HepG2 (cell line): ENCODE data around the gene MYO18A. TPM values are rescaled to one million over a fixed set of nuclear protein-coding genes. Genes with fewer than 3 reads are reported as not detected.
A peak's percentile ranks its signal among the peaks of the same experiment; 100 is the strongest.

Source experiments
- ELF3 ChIP-seq: IDR thresholded peaks from 2 replicates; pipeline ENCODE4 v1.6.1; 2016; ENCODE audit warnings: missing genetic modification reagents, missing compliant biosample characterization
- KLF16 ChIP-seq, 2 experiments: sonication (generic) in 1 of 2; formaldehyde crosslinking in 1 of 2; IDR thresholded peaks; 2 replicates each; pipeline versions ENCODE4 v1.6.1 to v1.8.0; 2016 to 2023; ENCODE audit warnings: missing genetic modification reagents in 2 of 2, missing compliant biosample characterization in 1 of 2
- MAZ ChIP-seq, 2 experiments: sonication (generic) in 1 of 2; formaldehyde crosslinking in 1 of 2; IDR thresholded peaks; 2 replicates each; pipeline versions ENCODE4 v1.5.0 to v1.6.1; 2012 to 2020; ENCODE audit warnings: low read depth in 2 of 2, mild to moderate bottlenecking in 2 of 2, borderline replicate concordance in 1 of 2, improper control_type of control experiment in 1 of 2, low read length in 1 of 2, missing genetic modification reagents in 1 of 2, moderate library complexity in 1 of 2
- STAT5B ChIP-seq: sonication (generic); formaldehyde crosslinking; IDR thresholded peaks from 2 replicates; pipeline ENCODE4 v1.4.0; 2020; ENCODE audit warnings: missing genetic modification reagents
- THAP11 ChIP-seq: IDR thresholded peaks from 2 replicates; pipeline ENCODE4 v1.6.1; 2016; ENCODE audit warnings: missing biosample characterization, missing genetic modification reagents
- ZBTB26 ChIP-seq: IDR thresholded peaks from 2 replicates; pipeline ENCODE4 v1.6.1; 2016; ENCODE audit warnings: missing compliant biosample characterization, missing genetic modification reagents, borderline replicate concordance
- ZBTB42 ChIP-seq: sonication (generic); formaldehyde crosslinking; IDR thresholded peaks from 2 replicates; pipeline ENCODE4 v1.5.0; 2020; ENCODE audit warnings: mild to moderate bottlenecking, missing genetic modification reagents
- ZNF546 ChIP-seq: sonication (generic); formaldehyde crosslinking; conservative IDR thresholded peaks from 2 replicates; pipeline ENCODE4 v1.8.1; 2023; ENCODE audit warnings: mild to moderate bottlenecking, missing genetic modification reagents
- ZNF562 ChIP-seq: sonication (generic); formaldehyde crosslinking; IDR thresholded peaks from 2 replicates; pipeline ENCODE4 v1.8.0; 2022; ENCODE audit warnings: missing genetic modification reagents, borderline replicate concordance
- ZNF629 ChIP-seq: sonication (generic); formaldehyde crosslinking; conservative IDR thresholded peaks from 2 replicates; pipeline ENCODE4 v1.5.0; 2020; ENCODE audit warnings: missing genetic modification reagents
- ZNF749 ChIP-seq: sonication (generic); formaldehyde crosslinking; IDR thresholded peaks from 2 replicates; pipeline ENCODE4 v1.8.0; 2022; ENCODE audit warnings: mild to moderate bottlenecking, missing genetic modification reagents, moderate library complexity, borderline replicate concordance
- polyA plus RNA-seq, 8 experiments: library from polyadenylated mRNA; depleted of rRNA in 3 of 8; stranded (reverse) in 7 of 8; unstranded in 1 of 8; fragments of >200 nt; fragmentation: Illumina TruSeq in 4 of 8; extraction: Trizol in 4 of 8; gene quantifications; 2 replicates each; pipeline versions ENCODE4 v1.2.1 to v1.2.3, GENCODE V29; 2011 to 2016; ENCODE audit warnings: low read depth in 4 of 8, missing spikeins in 1 of 8, mixed read lengths in 1 of 8; ENCODE audit not compliant: insufficient read depth in 1 of 8
- total RNA-seq, 5 experiments: library from RNA; depleted of rRNA; stranded (reverse); fragments of >200 nt; fragmentation: Illumina TruSeq; extraction: Trizol; gene quantifications; 2 replicates each; pipeline ENCODE4 v1.2.3, GENCODE V29; 2016; ENCODE audit warnings: low read depth in 1 of 5
- TF ChIP-seq, protein P1 (sequence below): sonication (generic); formaldehyde crosslinking; IDR thresholded peaks from 2 replicates; pipeline ENCODE4 v1.9.0; 2022; ENCODE audit warnings: low read depth, missing genetic modification reagents
- TF ChIP-seq, protein P2 (sequence below): sonication (generic); formaldehyde crosslinking; conservative IDR thresholded peaks from 2 replicates; pipeline ENCODE4 v1.8.0; 2022; ENCODE audit warnings: mild to moderate bottlenecking, moderate library complexity, missing genetic modification reagents
- TF ChIP-seq, protein P3 (sequence below): IDR thresholded peaks from 2 replicates; pipeline ENCODE4 v1.6.1; 2016; ENCODE audit warnings: missing biosample characterization, missing genetic modification reagents, low read depth
- TF ChIP-seq, protein P4 (sequence below): sonication (generic); formaldehyde crosslinking; IDR thresholded peaks from 2 replicates; pipeline ENCODE4 v1.8.1; 2023; ENCODE audit warnings: mild to moderate bottlenecking, moderate library complexity, missing genetic modification reagents
- TF ChIP-seq, protein P5 (sequence below): sonication (generic); formaldehyde crosslinking; IDR thresholded peaks from 2 replicates; pipeline ENCODE4 v1.4.0; 2020; ENCODE audit warnings: missing genetic modification reagents, borderline replicate concordance
- TF ChIP-seq, protein P6 (sequence below): sonication (generic); formaldehyde crosslinking; IDR thresholded peaks from 2 replicates; pipeline ENCODE4 v1.4.0; 2020; ENCODE audit warnings: mild to moderate bottlenecking, missing genetic modification reagents

Gene MYO18A
- total and polyA plus RNA-seq, 2 of the 13 experiments (the other 11 are each of a cell fraction or from before 2014, with no cell fraction given) = 16.8 to 24.8 TPM

GRCh38 chr17:29219378-29220047, 39.3 kb upstream of the MYO18A start (continued):
- TF ChIP-seq, protein P1, sequence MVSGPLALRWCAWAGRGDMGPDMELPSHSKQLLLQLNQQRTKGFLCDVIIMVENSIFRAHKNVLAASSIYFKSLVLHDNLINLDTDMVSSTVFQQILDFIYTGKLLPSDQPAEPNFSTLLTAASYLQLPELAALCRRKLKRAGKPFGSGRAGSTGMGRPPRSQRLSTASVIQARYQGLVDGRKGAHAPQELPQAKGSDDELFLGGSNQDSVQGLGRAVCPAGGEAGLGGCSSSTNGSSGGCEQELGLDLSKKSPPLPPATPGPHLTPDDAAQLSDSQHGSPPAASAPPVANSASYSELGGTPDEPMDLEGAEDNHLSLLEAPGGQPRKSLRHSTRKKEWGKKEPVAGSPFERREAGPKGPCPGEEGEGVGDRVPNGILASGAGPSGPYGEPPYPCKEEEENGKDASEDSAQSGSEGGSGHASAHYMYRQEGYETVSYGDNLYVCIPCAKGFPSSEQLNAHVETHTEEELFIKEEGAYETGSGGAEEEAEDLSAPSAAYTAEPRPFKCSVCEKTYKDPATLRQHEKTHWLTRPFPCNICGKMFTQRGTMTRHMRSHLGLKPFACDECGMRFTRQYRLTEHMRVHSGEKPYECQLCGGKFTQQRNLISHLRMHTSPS (CRISPR knock-in tag) = no peak
- TF ChIP-seq ELF3 (CRISPR knock-in tag) (peak; percentile 49; the same call in 1 of the 2 replicates), ZNF629 (CRISPR knock-in tag) (no peak), ZNF562 (no peak), ZBTB42 (CRISPR knock-in tag) (no peak), ZBTB26 (peak; percentile 86; the same call in 1 of the 2 replicates), MAZ (IDR thresholded peaks at IDR 0.05; ENCODE audit: borderline replicate concordance, low read depth, low read length) (no peak), MAZ (CRISPR knock-in tag; IDR thresholded peaks at IDR 0.05; ENCODE audit: low read depth) (no peak), THAP11 (CRISPR knock-in tag) (0 out of 2 replicates have a peak, but pooled peaks have one; percentile 22), STAT5B (no peak), ZNF546 (CRISPR knock-in tag) (no peak), ZNF749 (no peak), KLF16 (CRISPR knock-in tag; IDR thresholded peaks at IDR 0.05) (no peak)
- TF ChIP-seq, protein P2, sequence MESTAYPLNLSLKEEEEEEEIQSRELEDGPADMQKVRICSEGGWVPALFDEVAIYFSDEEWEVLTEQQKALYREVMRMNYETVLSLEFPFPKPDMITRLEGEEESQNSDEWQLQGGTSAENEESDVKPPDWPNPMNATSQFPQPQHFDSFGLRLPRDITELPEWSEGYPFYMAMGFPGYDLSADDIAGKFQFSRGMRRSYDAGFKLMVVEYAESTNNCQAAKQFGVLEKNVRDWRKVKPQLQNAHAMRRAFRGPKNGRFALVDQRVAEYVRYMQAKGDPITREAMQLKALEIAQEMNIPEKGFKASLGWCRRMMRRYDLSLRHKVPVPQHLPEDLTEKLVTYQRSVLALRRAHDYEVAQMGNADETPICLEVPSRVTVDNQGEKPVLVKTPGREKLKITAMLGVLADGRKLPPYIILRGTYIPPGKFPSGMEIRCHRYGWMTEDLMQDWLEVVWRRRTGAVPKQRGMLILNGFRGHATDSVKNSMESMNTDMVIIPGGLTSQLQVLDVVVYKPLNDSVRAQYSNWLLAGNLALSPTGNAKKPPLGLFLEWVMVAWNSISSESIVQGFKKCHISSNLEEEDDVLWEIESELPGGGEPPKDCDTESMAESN (CRISPR knock-in tag) = no peak
- TF ChIP-seq, protein P3, sequence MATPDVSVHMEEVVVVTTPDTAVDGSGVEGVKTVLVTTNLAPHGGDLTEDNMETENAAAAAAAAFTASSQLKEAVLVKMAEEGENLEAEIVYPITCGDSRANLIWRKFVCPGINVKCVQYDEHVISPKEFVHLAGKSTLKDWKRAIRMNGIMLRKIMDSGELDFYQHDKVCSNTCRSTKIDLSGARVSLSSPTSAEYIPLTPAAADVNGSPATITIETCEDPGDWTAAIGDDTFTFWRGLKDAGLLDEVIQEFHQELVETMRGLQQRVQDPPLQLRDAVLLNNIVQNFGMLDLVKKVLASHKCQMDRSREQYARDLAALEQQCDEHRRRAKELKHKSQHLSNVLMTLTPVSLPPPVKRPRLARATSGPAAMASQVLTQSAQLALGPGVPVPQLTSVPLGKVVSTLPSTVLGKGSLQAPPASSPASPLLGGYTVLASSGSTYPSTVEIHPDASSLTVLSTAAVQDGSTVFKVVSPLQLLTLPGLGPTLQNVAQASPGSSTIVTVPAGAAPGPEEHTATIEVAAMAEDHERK (CRISPR knock-in tag) = no peak
- TF ChIP-seq, protein P4, sequence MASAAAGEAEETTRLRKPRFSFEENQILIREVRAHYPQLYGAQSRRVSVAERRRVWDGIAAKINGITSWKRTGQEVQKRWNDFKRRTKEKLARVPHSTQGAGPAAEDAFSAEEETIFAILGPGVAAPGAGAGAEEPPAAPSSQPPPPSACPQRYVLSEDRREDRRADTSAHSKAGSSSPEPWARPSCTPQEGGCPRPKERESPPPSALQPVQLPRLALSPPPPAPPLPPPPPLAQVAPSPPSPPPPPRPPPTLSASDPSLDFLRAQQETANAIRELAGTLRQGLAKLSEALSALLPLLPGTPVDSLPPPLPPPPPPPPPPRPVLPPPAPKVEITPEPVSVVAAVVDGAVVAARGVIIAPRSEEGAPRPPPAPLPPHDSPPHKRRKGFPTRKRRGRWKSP = 0 out of 2 replicates have a peak, but pooled peaks have one; percentile 42
- TF ChIP-seq, protein P5, sequence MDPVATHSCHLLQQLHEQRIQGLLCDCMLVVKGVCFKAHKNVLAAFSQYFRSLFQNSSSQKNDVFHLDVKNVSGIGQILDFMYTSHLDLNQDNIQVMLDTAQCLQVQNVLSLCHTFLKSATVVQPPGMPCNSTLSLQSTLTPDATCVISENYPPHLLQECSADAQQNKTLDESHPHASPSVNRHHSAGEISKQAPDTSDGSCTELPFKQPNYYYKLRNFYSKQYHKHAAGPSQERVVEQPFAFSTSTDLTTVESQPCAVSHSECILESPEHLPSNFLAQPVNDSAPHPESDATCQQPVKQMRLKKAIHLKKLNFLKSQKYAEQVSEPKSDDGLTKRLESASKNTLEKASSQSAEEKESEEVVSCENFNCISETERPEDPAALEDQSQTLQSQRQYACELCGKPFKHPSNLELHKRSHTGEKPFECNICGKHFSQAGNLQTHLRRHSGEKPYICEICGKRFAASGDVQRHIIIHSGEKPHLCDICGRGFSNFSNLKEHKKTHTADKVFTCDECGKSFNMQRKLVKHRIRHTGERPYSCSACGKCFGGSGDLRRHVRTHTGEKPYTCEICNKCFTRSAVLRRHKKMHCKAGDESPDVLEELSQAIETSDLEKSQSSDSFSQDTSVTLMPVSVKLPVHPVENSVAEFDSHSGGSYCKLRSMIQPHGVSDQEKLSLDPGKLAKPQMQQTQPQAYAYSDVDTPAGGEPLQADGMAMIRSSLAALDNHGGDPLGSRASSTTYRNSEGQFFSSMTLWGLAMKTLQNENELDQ (CRISPR knock-in tag) = no peak
- TF ChIP-seq, protein P6, sequence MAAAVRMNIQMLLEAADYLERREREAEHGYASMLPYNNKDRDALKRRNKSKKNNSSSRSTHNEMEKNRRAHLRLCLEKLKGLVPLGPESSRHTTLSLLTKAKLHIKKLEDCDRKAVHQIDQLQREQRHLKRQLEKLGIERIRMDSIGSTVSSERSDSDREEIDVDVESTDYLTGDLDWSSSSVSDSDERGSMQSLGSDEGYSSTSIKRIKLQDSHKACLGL (CRISPR knock-in tag) = no peak
